ENCODE data around the gene ABCC1. TPM values are rescaled to one million over a fixed set of nuclear protein-coding genes. Genes with fewer than 3 reads are reported as not detected.

The ABCC1 gene
- total RNA-seq, 1 experiment from 2014 or later = 139 TPM

GRCh38 chr16:16139061-16139460 lies 189.6 kb downstream of the ABCC1 start:
- H3K4me1 ChIP-seq (replicated peaks; ENCODE audit: insufficient read depth) = no peaks in the 10 kb centered on the region
- H3K4me3 ChIP-seq = no peak overlapping the region
- TF ChIP-seq, protein P1, sequence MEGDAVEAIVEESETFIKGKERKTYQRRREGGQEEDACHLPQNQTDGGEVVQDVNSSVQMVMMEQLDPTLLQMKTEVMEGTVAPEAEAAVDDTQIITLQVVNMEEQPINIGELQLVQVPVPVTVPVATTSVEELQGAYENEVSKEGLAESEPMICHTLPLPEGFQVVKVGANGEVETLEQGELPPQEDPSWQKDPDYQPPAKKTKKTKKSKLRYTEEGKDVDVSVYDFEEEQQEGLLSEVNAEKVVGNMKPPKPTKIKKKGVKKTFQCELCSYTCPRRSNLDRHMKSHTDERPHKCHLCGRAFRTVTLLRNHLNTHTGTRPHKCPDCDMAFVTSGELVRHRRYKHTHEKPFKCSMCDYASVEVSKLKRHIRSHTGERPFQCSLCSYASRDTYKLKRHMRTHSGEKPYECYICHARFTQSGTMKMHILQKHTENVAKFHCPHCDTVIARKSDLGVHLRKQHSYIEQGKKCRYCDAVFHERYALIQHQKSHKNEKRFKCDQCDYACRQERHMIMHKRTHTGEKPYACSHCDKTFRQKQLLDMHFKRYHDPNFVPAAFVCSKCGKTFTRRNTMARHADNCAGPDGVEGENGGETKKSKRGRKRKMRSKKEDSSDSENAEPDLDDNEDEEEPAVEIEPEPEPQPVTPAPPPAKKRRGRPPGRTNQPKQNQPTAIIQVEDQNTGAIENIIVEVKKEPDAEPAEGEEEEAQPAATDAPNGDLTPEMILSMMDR (conservative IDR thresholded peaks at IDR 0.05) = no peak
- TF ChIP-seq EZH2 (IDR thresholded peaks at IDR 0.05; ENCODE audit: low read depth) = no peak
- no peak overlapping the region for H3K27ac ChIP-seq
- no peak overlapping the region for H2AFZ ChIP-seq
- intact Hi-C loops (cut with micrococcal nuclease; ENCODE audit: unreplicated experiment) = no loop called here
- CTCF ChIA-PET = interaction anchor here (0.7 kb wide), 1 partner anchor 82 kb away, joined by 3 read pairs; no protein-coding TSS in a partner anchor
- H3K9me3 ChIP-seq (ENCODE audit: insufficient read depth, low read depth) = no peaks in the 10 kb centered on the region
- no peak overlapping the region for H3K4me2 ChIP-seq
- H3F3A ChIP-seq (ENCODE audit: insufficient read depth, low read depth) = peaks cover 3% of the 10 kb centered on the region; the same call in 1 of the 2 replicates
- no peak for DNase-seq
- no TSS peak for BruUV-seq (replicated peaks)
- no peaks in the 10 kb centered on the region for H3K27me3 ChIP-seq (ENCODE audit: insufficient read depth, low read depth)
- H4K20me1 ChIP-seq (ENCODE audit: insufficient read depth) = peaks cover 3% of the 10 kb centered on the region; the same call in 1 of the 2 replicates
- H3K9me2 ChIP-seq (ENCODE audit: insufficient read depth) = no peaks in the 10 kb centered on the region
- H3K79me2 ChIP-seq (ENCODE audit: low read depth) = no peaks in the 10 kb centered on the region
- peaks cover 27% of the 10 kb centered on the region; the same call in 1 of the 2 replicates for H3K36me3 ChIP-seq (ENCODE audit: low read depth)
- POLR2A ChIA-PET (ENCODE audit: unreplicated experiment) = no interaction called here

GRCh38 chr16:16139806-16140205 lies 190.4 kb downstream of the ABCC1 start:
- Histone ChIP-seq H3K27ac (no peak overlapping the region), H3K27me3 (ENCODE audit: insufficient read depth, low read depth) (no peaks in the 10 kb centered on the region), H3K79me2 (ENCODE audit: low read depth) (no peaks in the 10 kb centered on the region), H2AFZ (no peak overlapping the region), H3F3A (ENCODE audit: insufficient read depth, low read depth) (peaks cover 3% of the 10 kb centered on the region; the same call in 1 of the 2 replicates), H4K20me1 (ENCODE audit: insufficient read depth) (peaks cover 4% of the 10 kb centered on the region; the same call in 1 of the 2 replicates), H3K4me3 (no peak overlapping the region), H3K9me3 (ENCODE audit: insufficient read depth, low read depth) (no peaks in the 10 kb centered on the region), H3K9me2 (ENCODE audit: insufficient read depth) (no peaks in the 10 kb centered on the region), H3K4me2 (no peak overlapping the region), H3K36me3 (ENCODE audit: low read depth) (peaks cover 26% of the 10 kb centered on the region; the same call in 1 of the 2 replicates), H3K4me1 (replicated peaks; ENCODE audit: insufficient read depth) (no peaks in the 10 kb centered on the region)
- ChIA-PET CTCF (no interaction called here), POLR2A (ENCODE audit: unreplicated experiment) (no interaction called here)
- DNase-seq = no peak
- no TSS peak for BruUV-seq (replicated peaks)
- intact Hi-C loops (cut with micrococcal nuclease; ENCODE audit: unreplicated experiment) = no loop called here
- TF ChIP-seq EZH2 (IDR thresholded peaks at IDR 0.05; ENCODE audit: low read depth) = no peak
- TF ChIP-seq, protein P1 (conservative IDR thresholded peaks at IDR 0.05) = no peak

DNA sequence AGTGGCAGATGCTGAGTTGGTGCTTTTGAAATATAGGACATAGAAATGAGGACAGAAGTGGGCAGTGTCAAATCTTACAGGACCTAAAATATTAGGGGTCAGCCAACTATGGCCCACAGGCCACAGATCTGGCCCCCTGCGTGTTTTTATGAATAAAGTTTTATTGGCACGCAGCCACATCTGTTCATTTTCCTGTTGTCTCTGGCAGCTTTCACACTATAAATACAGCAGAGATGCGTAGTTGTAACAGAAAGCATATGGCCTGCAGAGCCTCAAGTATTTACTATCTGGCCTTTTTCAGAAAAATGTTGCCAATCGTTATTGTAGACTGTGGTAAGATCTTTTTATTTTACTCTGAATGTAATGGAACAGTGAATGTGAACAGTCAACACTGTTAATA lies 191.1 kb downstream of the ABCC1 start:
- peaks cover 12% of the 10 kb centered on the region for H4K20me1 ChIP-seq (ENCODE audit: insufficient read depth)
- intact Hi-C loops (cut with micrococcal nuclease; ENCODE audit: unreplicated experiment) = no loop called here
- H3F3A ChIP-seq (ENCODE audit: insufficient read depth, low read depth) = peaks cover 3% of the 10 kb centered on the region; the same call in 1 of the 2 replicates
- H3K9me2 ChIP-seq (ENCODE audit: insufficient read depth) = no peaks in the 10 kb centered on the region
- BruUV-seq (replicated peaks) = no TSS peak
- no peak overlapping the region for H3K4me2 ChIP-seq
- no peaks in the 10 kb centered on the region for H3K79me2 ChIP-seq (ENCODE audit: low read depth)
- no peak for DNase-seq
- POLR2A ChIA-PET (ENCODE audit: unreplicated experiment) = no interaction called here
- H3K4me1 ChIP-seq (replicated peaks; ENCODE audit: insufficient read depth) = no peaks in the 10 kb centered on the region
- CTCF ChIA-PET = no interaction called here
- no peak overlapping the region for H3K4me3 ChIP-seq
- no peak for TF ChIP-seq EZH2 (IDR thresholded peaks at IDR 0.05; ENCODE audit: low read depth)
- TF ChIP-seq, protein P1 (conservative IDR thresholded peaks at IDR 0.05) = no peak
- H3K27ac ChIP-seq = no peak overlapping the region
- H2AFZ ChIP-seq = no peak overlapping the region
- H3K9me3 ChIP-seq (ENCODE audit: insufficient read depth, low read depth) = no peaks in the 10 kb centered on the region
- peaks cover 19% of the 10 kb centered on the region; the same call in 1 of the 2 replicates for H3K36me3 ChIP-seq (ENCODE audit: low read depth)
- H3K27me3 ChIP-seq (ENCODE audit: insufficient read depth, low read depth) = no peaks in the 10 kb centered on the region
